ENCODE results near the gene IRS2.
"Not testable (repeated sequence)": the region's sequence is repeated elsewhere in the genome, so short reads cannot be mapped to it uniquely, and the experiment has no call there.

Gene IRS2

GRCh38 chr13:109737606-109738005, 48.8 kb downstream of the IRS2 start:
- DNase-seq (ENCODE audit: extremely low read depth in 1 of 2, low read depth in 1 of 2), result no peak

GRCh38 chr13:109737046-109737573, 49.3 kb downstream of the IRS2 start:
- no peak for DNase-seq (ENCODE audit: extremely low read depth in 1 of 2, low read depth in 1 of 2)

GRCh38 chr13:109735436-109735966, 50.9 kb downstream of the IRS2 start:
- no peak for DNase-seq (ENCODE audit: extremely low read depth in 1 of 2, low read depth in 1 of 2)

GRCh38 chr13:109734002-109734785, 52.2 kb downstream of the IRS2 start:
- DNase-seq (ENCODE audit: extremely low read depth in 1 of 2, low read depth in 1 of 2), result no peak

DNA sequence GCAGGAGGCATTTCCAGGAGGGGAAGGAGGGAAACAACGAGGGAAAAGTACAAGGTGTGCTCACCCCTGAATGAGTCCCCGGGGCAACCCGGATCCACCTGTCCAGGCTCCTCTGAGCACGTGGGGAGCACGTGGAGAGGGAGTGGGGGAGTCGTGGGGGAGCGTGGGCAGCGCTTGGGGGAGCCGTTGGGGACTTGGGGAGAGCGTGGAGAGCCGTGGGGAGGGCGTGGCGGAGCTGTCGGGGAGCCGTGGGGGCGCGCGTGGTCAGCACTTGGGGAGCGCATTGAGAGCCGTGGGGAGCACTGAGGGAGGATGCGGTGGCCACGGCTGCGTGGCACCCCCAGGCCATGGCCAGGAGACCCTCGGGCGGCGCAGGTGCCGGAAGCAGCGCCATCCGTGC, 52.8 kb downstream of the IRS2 start:
- DNase-seq (ENCODE audit: extremely low read depth in 1 of 2, low read depth in 1 of 2), result no peak

DNA sequence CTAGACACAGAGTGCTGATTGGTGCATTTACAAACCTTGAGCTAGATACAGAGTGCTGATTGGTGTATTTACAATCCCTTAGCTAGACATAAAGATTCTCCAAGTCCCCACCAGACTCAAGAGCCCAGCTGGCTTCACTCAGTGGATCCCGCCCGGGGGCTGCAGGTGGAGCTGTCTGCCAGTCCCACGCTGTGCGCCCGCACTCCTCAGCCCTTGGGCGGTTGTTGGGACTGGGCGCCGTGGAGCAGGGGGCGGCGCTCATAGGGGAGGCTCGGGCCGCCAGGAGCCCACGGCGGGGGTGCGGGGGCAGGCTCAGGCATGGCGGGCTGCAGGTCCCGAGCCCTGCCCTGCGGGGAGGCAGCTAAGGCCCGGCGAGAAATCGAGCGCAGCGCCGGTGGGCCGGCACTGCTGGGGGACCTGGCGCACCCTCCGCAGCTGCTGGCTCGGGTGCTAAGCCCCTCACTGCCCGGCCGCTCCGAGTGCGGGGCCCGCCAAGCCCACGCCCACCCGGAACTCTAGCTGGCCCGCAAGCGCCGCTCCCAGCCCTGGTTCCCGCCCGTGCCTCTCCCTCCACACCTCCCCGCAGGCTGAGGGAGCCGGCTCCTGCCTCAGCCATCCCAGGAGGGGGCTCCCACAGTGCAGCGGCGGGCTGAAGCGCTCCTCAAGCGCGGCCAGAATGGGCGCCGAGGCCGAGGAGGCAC, 53.8 kb downstream of the IRS2 start:
- not testable (repeated sequence) for DNase-seq (ENCODE audit: extremely low read depth in 1 of 2, low read depth in 1 of 2)

- DNase-seq (ENCODE audit: extremely low read depth in 1 of 2, low read depth in 1 of 2), result no peak
Measured at GRCh38 chr13:109730812-109731335, 55.5 kb downstream of the IRS2 start.

DNA sequence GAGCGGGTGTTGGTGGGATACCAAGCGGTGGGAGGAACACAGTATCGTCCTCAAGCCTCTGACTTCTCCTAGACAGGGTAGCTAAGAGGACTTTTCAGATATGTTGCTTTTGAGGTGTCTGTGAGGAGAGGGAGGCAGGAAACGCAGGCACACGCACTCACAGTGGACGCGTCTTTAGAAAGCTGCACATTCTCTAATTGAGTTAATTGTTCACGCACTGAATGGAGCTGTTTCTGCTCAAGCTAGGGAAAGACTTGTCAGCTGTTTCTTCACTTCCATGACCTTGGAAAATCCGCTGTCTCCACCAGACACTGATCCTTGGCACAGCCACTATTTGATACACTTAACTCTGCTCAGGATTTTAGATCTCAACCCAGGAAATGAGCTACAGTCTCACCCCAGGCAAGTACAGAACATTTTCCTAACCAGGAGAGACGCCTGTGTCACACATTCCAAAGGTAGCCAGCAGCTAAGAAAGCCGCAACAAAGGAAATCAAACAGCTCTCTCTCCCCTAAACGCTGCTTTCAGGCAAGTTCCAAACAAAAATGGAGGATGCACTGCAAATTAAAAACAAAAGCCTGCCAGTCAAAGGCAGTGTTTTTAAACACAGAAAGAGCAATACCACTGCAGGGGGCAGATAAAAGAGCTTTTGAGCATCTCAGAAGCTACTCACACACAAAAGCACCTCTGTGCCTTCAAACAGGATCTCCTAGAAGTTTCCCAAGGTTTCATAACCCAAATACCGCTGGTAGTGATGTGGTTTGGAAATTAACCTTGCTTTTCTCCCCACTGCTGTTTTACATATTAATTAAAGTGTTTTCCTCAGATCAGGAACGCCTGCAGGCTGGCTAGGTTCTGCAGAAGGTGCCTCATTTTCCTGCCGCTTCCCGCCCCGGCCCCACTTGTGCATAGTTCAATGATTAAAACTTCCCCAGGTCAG, 57.3 kb downstream of the IRS2 start:
- DNase-seq (ENCODE audit: extremely low read depth in 1 of 2, low read depth in 1 of 2), result no peak

DNA sequence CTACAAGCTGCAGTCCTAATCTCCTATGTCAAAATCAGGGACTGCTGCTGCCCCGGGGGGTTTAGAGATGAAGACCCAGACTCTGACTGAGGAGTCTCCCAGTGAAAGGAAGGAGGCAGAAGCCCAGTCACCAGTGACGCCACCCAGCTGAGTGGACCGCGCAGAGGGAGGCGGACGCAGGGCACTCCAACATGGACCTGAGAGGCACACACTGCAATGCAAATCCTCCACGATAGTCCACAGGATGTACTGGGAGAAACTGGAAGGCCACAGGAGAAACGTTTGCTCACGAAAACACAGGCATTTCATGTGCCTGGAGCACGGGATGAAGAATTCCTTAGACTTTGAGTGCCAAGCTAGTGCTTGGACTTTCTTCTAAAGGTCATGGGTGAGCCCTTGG, 58.3 kb downstream of the IRS2 start:
- no peak for DNase-seq (ENCODE audit: extremely low read depth in 1 of 2, low read depth in 1 of 2)

- DNase-seq (ENCODE audit: extremely low read depth in 1 of 2, low read depth in 1 of 2), result no peak
Measured at GRCh38 chr13:109727251-109727650, 59.1 kb downstream of the IRS2 start.

GRCh38 chr13:109725995-109726637, 60.3 kb downstream of the IRS2 start:
- no peak for DNase-seq (ENCODE audit: extremely low read depth in 1 of 2, low read depth in 1 of 2)

- no peak for DNase-seq (ENCODE audit: extremely low read depth in 1 of 2, low read depth in 1 of 2)
Measured at GRCh38 chr13:109725297-109725696, 61.1 kb downstream of the IRS2 start.

DNA sequence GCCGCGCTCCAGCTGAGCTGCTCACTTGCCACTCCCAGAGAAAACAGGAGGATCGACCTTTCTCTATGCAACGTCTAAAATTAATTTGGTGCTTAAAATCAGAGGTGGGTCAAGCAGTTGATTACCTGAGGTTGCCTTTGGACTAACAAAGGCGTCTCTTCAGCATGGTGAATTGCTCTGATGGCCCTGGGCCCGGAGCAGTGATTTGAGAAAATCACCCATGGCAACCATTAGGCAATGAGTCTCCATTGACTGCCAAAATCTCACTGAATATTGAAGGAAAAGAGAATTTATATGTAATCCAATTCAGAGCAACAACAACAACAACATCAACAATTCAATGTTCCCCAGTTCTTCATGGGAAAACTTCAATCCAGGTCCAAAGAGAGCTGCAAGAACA, 61.8 kb downstream of the IRS2 start:
- no peak for DNase-seq (ENCODE audit: extremely low read depth in 1 of 2, low read depth in 1 of 2)

- DNase-seq (ENCODE audit: extremely low read depth in 1 of 2, low read depth in 1 of 2), result no peak
Measured at GRCh38 chr13:109723046-109723445, 63.3 kb downstream of the IRS2 start.

GRCh38 chr13:109722068-109722467, 64.3 kb downstream of the IRS2 start:
- DNase-seq (ENCODE audit: extremely low read depth in 1 of 2, low read depth in 1 of 2), result no peak

DNA sequence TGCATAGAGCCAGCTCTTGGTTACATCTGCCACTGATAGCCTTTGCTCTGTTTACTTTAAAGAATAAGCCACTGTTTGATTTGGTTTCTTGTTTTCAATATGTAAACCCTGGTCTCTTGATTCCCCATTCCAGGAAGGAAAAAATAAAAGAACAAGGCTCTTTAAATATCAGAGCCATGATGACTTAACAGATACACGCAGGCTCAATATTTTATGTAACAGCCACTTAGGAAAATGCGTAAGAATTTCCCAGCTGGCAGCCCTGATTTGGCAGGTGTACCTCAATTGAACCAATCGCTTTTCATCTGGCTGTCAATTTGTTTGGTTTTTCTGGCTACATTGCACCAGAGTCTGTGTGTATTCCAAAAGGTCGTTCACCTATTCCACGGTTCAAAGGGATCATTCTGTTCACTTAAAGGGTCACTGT, 65.6 kb downstream of the IRS2 start:
- DNase-seq (ENCODE audit: extremely low read depth in 1 of 2, low read depth in 1 of 2), result no peak

GRCh38 chr13:109719962-109720646, 66.3 kb downstream of the IRS2 start:
- no peak for DNase-seq (ENCODE audit: extremely low read depth in 1 of 2, low read depth in 1 of 2)

DNA sequence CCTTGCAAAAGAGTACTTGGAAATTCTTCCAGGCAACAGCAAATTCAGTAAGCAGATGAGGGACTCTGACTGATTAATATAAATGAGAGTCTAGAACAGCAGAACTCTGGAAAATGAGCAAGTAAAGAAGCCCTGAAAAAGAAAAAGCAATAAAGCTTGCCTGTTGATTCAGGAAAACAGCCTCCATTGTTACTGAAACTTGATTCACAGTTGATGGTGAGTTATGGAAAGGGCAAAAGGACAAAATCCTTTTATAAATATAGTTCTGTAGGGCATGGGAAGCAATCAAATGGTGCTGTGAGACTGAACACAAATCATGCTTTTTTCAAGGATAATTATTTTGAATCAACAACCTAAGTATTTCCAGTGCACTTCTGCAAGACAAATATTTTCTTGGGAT, 67.7 kb downstream of the IRS2 start:
- DNase-seq (ENCODE audit: extremely low read depth in 1 of 2, low read depth in 1 of 2), result no peak

- no peak for DNase-seq (ENCODE audit: extremely low read depth in 1 of 2, low read depth in 1 of 2)
Measured at GRCh38 chr13:109717686-109718085, 68.7 kb downstream of the IRS2 start.
